KOPT-K1 (cell line): Measurements from ENCODE around the gene SLC35G3.
"Not testable (repeated sequence)": the region's sequence is repeated elsewhere in the genome, so short reads cannot be mapped to it uniquely, and the experiment has no call there.

Source experiments
- H3K27ac ChIP-seq: fragments of 200-600 bp; sonication (generic); 2 replicates; pipeline ENCODE4 v1.5.1; 2016; ENCODE audit warnings: antibody characterized with exemption, mild to moderate bottlenecking, low read depth, low read length; ENCODE audit not compliant: poor library complexity, severe bottlenecking
- H3K36me3 ChIP-seq: fragments of 200-600 bp; sonication (generic); 2 replicates; pipeline ENCODE4 v1.5.1; 2017; ENCODE audit warnings: antibody characterized with exemption, mild to moderate bottlenecking, low read length, moderate library complexity; ENCODE audit not compliant: insufficient read depth
- H3K9me3 ChIP-seq: fragments of 200-600 bp; sonication (generic); 2 replicates; pipeline ENCODE4 v1.5.1; 2017; ENCODE audit warnings: antibody characterized with exemption, low read length, mild to moderate bottlenecking; ENCODE audit not compliant: insufficient read depth, poor library complexity, severe bottlenecking

The SLC35G3 gene

GRCh38 chr17:35222452-35222851 lies 28.3 kb upstream of the SLC35G3 start:
- Histone ChIP-seq H3K9me3 (peaks cover 6% of the 10 kb centered on the region), H3K27ac (no peak overlapping the region), H3K36me3 (no peaks in the 10 kb centered on the region)

DNA sequence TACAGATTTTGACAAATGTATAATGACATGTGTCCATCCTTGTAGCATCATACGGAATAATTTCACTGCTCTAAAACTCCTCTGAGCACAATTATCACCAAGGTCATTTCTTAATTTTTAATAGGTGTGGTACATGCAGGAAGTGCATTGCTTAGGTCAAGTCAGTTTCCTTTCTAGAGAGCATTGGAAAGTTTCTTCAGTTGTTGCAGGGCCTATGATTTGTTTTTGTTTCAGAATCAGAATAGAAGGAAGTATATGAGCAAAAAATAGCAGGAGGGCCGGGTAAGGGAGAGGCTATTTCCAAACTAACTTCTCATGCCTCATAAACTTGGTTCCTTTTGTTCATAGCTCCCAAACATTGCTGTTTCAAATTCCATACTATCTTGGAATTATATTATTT lies 24.7 kb upstream of the SLC35G3 start:
- Histone ChIP-seq H3K27ac (peak overlapping the region; percentile 99), H3K9me3 (peaks cover 6% of the 10 kb centered on the region), H3K36me3 (no peaks in the 10 kb centered on the region)

DNA sequence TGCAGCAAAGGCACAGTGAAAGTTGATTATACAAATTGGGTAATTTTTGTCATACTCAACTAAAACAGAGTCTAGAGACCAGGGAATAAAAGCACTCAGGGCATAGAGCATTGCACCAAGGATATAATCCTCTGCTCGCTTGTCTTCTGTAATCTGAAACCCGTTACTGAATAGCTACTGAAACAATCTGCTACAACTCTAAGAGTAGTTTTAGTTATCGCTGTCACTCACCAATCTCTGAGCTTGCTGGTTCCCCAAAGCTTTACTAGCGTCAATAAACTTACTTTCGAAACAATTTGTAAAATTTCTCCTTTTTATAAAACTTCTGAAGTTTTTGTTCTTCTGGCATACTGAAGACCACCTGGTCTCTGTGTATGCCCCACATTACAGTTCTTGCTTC lies 22.9 kb upstream of the SLC35G3 start:
- H3K36me3 ChIP-seq = no peaks in the 10 kb centered on the region
- H3K9me3 ChIP-seq = no peaks in the 10 kb centered on the region
- peak overlapping the region; percentile 99 for H3K27ac ChIP-seq

GRCh38 chr17:35214631-35215273 lies 20.6 kb upstream of the SLC35G3 start:
- H3K9me3 ChIP-seq = peaks cover 9% of the 10 kb centered on the region
- H3K36me3 ChIP-seq = no peaks in the 10 kb centered on the region
- H3K27ac ChIP-seq = peak overlapping the region; percentile 99

DNA sequence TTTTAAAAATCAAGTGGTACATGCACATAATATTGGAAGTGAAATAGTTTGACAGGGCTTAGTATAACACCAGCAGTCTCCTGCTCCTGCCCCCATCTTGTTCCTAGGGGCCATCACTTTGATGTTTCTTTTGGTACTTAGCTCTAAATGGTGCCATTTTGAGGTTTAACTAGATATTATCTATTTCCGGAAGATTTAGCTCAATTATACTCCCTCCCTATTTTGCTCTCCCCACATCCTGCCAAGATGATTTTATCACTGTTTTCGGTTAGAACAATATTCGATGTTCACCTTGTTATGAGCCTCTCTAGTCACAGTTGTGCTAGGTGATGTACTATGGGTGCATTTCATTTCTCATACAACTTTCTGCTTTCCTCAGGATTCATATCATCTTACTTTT lies 20.0 kb upstream of the SLC35G3 start:
- Histone ChIP-seq H3K36me3 (no peaks in the 10 kb centered on the region), H3K27ac (peak overlapping the region; percentile 99), H3K9me3 (peaks cover 9% of the 10 kb centered on the region)

DNA sequence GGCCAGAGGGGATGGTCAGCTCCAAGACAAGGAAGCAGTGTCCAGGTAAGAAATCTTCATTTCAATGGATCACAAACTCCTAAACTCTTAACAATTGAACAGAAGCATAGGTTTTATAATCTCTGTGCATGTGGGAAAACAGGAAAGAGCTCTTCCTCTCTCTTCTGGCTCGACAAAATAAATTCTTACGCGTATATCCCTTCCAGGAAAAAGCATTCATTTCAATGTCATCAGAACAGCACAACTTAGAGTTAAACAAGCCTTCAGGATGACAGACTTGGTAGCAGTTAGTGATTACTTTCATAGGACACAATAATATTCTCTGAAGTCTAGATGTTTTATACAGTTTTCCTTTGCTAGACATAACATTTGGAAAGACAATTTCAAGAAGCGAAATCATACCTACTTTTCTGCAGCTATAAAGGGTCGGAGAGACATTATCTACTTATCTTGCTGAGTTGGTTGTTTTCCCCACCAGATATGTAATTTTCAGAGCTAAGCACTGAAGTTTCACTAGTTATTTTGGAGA lies 19.3 kb upstream of the SLC35G3 start:
- Histone ChIP-seq H3K27ac (peak overlapping the region; percentile 99), H3K36me3 (no peaks in the 10 kb centered on the region), H3K9me3 (peaks cover 9% of the 10 kb centered on the region)

- Histone ChIP-seq H3K9me3 (peaks cover 9% of the 10 kb centered on the region), H3K27ac (peak overlapping the region; percentile 99), H3K36me3 (no peaks in the 10 kb centered on the region)
Measured at GRCh38 chr17:35212668-35213067, 18.5 kb upstream of the SLC35G3 start.

DNA sequence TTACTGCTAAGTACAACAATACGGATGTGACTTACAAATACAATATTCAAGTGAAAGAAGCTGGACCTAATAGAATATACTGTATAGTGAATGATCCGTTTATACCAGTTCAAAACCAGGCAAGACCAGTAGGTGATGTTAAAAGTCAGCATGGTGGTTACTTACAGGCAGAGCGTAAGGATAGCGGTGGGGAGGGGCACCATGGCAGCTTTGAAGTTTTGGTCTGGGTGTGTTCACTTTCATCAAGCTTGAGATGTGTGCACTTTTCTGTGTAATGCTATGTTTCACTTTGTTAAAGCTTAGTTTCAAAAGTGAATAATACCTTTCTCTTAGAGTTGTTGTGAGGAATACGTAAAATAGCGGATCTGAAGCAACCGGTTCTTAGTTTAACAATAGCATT lies 16.5 kb upstream of the SLC35G3 start:
- Histone ChIP-seq H3K36me3 (no peaks in the 10 kb centered on the region), H3K27ac (no peak overlapping the region), H3K9me3 (peaks cover 9% of the 10 kb centered on the region)

- peaks cover 36% of the 10 kb centered on the region for H3K9me3 ChIP-seq
Measured at GRCh38 chr17:35202582-35202981, 8.4 kb upstream of the SLC35G3 start.

DNA sequence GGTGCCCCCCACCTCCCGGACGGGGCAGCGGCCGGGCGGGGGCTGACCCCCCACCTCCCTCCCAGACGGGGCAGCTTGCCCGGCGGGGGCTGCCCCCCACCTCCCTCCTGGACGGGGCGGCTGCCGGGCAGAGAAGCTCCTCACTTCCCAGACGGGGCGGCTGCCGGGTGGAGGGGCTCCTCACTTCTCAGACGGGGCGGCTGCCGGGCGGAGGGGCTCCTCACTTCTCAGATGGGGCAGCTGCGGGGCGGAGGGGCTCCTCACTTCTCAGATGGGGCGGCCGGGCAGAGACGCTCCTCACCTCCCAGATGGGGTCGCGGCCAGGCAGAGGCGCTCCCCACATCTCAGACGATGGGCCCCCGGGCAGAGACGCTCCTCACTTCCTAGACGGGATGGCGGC lies 869 bp upstream of the SLC35G3 start:
- not testable (repeated sequence) for H3K27ac ChIP-seq, H3K36me3 ChIP-seq
- H3K9me3 ChIP-seq = peaks cover 32% of the 10 kb centered on the region

More at GRCh38 chr17:35202582-35202981, 8.4 kb upstream of the SLC35G3 start:
- H3K36me3 ChIP-seq, H3K27ac ChIP-seq: not testable (repeated sequence)

DNA sequence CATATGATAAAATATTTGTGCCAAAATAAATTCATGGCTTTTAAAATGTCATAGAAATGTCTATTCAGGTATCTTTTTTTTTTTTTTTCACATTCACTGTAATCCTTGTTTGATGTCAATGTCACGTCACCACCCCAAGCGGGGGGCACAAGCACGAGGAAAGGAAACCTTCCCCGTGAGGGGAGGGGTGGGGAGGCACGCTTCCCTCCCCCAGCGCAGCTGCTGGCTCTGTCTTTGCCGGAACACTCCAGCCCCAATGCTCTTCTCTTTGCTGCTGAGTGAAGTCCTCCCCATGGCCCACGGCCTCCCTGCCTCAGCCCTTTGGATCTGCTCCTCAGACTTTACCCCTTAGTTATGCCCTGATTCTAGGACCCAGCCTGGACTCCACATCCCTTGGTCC lies 1.5 kb downstream of the SLC35G3 start:
- Histone ChIP-seq H3K36me3 (no peaks in the 10 kb centered on the region), H3K9me3 (peaks cover 19% of the 10 kb centered on the region), H3K27ac (peak overlapping the region; percentile 34)

GRCh38 chr17:35191001-35191695 lies 3.0 kb downstream of the SLC35G3 start:
- Histone ChIP-seq H3K36me3 (no peaks in the 10 kb centered on the region), H3K27ac (no peak overlapping the region), H3K9me3 (peaks cover 6% of the 10 kb centered on the region)

DNA sequence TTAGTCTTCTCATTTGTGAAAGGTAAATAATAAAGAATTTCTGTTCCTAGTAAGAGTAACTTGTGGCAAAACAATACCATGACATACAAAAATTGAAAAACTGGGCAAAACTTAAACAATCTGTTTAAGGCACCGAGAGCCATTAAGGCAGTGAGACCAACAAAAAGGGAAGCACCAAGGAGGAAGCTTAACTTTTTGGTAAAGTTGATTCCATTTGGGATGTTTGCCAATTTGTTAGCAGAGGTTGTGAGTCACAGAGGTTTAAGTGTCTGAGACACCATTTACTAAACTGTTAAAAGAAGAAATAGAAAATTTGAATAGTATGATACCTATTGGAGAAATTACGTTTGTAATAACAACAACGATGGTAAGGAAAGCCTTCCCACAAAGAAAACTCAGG lies 4.9 kb downstream of the SLC35G3 start:
- Histone ChIP-seq H3K9me3 (no peaks in the 10 kb centered on the region), H3K36me3 (no peaks in the 10 kb centered on the region), H3K27ac (no peak overlapping the region)

DNA sequence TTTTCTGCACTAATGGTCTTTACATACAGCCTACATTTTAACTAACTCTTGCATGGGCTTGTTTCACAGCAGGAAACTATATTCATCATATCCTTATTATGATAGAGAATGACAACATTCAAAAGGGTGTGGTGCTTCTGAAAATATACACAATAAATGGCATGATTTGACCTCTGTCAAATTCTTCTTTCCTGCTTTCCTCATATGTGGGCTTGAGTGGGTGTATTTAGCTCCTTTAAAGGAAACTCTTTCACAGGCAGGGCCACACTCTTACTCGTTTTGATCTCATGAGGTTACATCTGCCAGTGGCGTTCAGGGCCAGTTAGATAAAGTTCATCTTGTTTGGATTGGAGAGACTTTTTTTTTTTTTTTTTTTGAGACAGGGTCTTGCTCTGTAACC lies 6.1 kb downstream of the SLC35G3 start:
- Histone ChIP-seq H3K36me3 (no peaks in the 10 kb centered on the region), H3K9me3 (no peaks in the 10 kb centered on the region), H3K27ac (no peak overlapping the region)

GRCh38 chr17:35187481-35187880 lies 6.7 kb downstream of the SLC35G3 start:
- no peaks in the 10 kb centered on the region for H3K36me3 ChIP-seq
- no peak overlapping the region for H3K27ac ChIP-seq
- H3K9me3 ChIP-seq = no peaks in the 10 kb centered on the region

GRCh38 chr17:35185849-35186248 lies 8.3 kb downstream of the SLC35G3 start:
- Histone ChIP-seq H3K36me3 (no peaks in the 10 kb centered on the region), H3K9me3 (no peaks in the 10 kb centered on the region), H3K27ac (no peak overlapping the region)
